Measurements from ENCODE around the gene VRK2.

- TF ChIP-seq GATA2 (IDR thresholded peaks at IDR 0.05; ENCODE audit: low read depth, low read length) (no peak), GATA3 (IDR thresholded peaks at IDR 0.05; ENCODE audit: low read depth, low read length) (no peak)
Measured at GRCh38 chr2:58032016-58032763, 14.4 kb upstream of the VRK2 start.
